Neutrophil (primary cell): ENCODE measurements around the gene LTBP2.

Experiments used
- H3K27ac ChIP-seq: fragments of 200-600 bp; sonication (generic); 2 replicates; pipeline ENCODE4 v1.5.1; 2016; ENCODE audit warnings: mild to moderate bottlenecking, moderate library complexity
- H3K27me3 ChIP-seq: fragments of 200-600 bp; sonication (generic); 2 replicates; pipeline ENCODE4 v1.6.0; 2016; ENCODE audit warnings: mild to moderate bottlenecking
- H3K36me3 ChIP-seq: fragments of 200-600 bp; sonication (generic); 2 replicates; pipeline ENCODE4 v1.5.1; 2017
- H3K4me1 ChIP-seq, 2 experiments: fragments of 200-600 bp in 1 of 2; sonication (generic) in 1 of 2; 1 replicate in 1 of 2; 2 replicates in 1 of 2; pipeline versions ENCODE4 v1.5.1 to v1.6.1; 2013 to 2016; ENCODE audit warnings: low read depth in 1 of 2, low read length in 1 of 2, mild to moderate bottlenecking in 1 of 2, moderate library complexity in 1 of 2; ENCODE audit not compliant: control insufficient read depth in 1 of 2, insufficient read depth in 1 of 2
- H3K4me3 ChIP-seq, 2 experiments: fragments of 200-600 bp in 1 of 2; sonication (generic) in 1 of 2; 1 replicate in 1 of 2; 2 replicates in 1 of 2; pipeline ENCODE4 v1.5.1; 2013 to 2016; ENCODE audit warnings: low read depth in 1 of 2, low read length in 1 of 2, mild to moderate bottlenecking in 1 of 2, moderate library complexity in 1 of 2
- H3K9me3 ChIP-seq: fragments of 200-600 bp; sonication (generic); 2 replicates; pipeline ENCODE4 v1.5.1; 2016
- CTCF ChIP-seq: fragments of 200-600 bp; sonication (generic); IDR thresholded peaks from 2 replicates; pipeline ENCODE4 v1.5.1; 2016; ENCODE audit warnings: antibody characterized with exemption

Gene LTBP2

GRCh38 chr14:74567219-74567618 lies 44.8 kb downstream of the LTBP2 start:
- Histone ChIP-seq H3K27ac (no peak overlapping the region), H3K4me3 (no peak overlapping the region), H3K36me3 (no peaks in the 10 kb centered on the region), H3K27me3 (peaks cover 33% of the 10 kb centered on the region), H3K4me1 (no peaks in the 10 kb centered on the region), H3K9me3 (no peaks in the 10 kb centered on the region)
- TF ChIP-seq CTCF = no peak

GRCh38 chr14:74566174-74567141 lies 45.6 kb downstream of the LTBP2 start:
- no peaks in the 10 kb centered on the region for H3K9me3 ChIP-seq
- H3K27ac ChIP-seq = no peak overlapping the region
- H3K4me3 ChIP-seq = no peak overlapping the region
- H3K36me3 ChIP-seq = no peaks in the 10 kb centered on the region
- TF ChIP-seq CTCF = no peak
- no peaks in the 10 kb centered on the region for H3K4me1 ChIP-seq
- H3K27me3 ChIP-seq = peaks cover 26% of the 10 kb centered on the region

- TF ChIP-seq CTCF = no peak
- no peaks in the 10 kb centered on the region for H3K4me1 ChIP-seq
Measured at GRCh38 chr14:74563586-74564159, 48.4 kb downstream of the LTBP2 start.

GRCh38 chr14:74563233-74563585 lies 48.8 kb downstream of the LTBP2 start:
- no peak overlapping the region for H3K27ac ChIP-seq
- H3K36me3 ChIP-seq = no peaks in the 10 kb centered on the region
- no peaks in the 10 kb centered on the region for H3K4me1 ChIP-seq
- peaks cover 4% of the 10 kb centered on the region for H3K27me3 ChIP-seq
- no peaks in the 10 kb centered on the region for H3K9me3 ChIP-seq
- no peak overlapping the region for H3K4me3 ChIP-seq
- no peak for TF ChIP-seq CTCF

More at GRCh38 chr14:74563586-74564159, 48.4 kb downstream of the LTBP2 start:
- Histone ChIP-seq H3K4me3 (no peak overlapping the region), H3K36me3 (no peaks in the 10 kb centered on the region), H3K27ac (no peak overlapping the region), H3K27me3 (peaks cover 4% of the 10 kb centered on the region), H3K9me3 (no peaks in the 10 kb centered on the region)

- Histone ChIP-seq H3K4me3 (no peak overlapping the region), H3K27ac (no peak overlapping the region), H3K9me3 (no peaks in the 10 kb centered on the region), H3K4me1 (no peaks in the 10 kb centered on the region), H3K27me3 (peaks cover 4% of the 10 kb centered on the region), H3K36me3 (no peaks in the 10 kb centered on the region)
- no peak for TF ChIP-seq CTCF
Measured at GRCh38 chr14:74562515-74563232, 49.4 kb downstream of the LTBP2 start.
